Duodenal mucosa (tissue), 2 donors: Measurements from ENCODE around the gene ANGPTL8.

Source experiments
- H3K27ac ChIP-seq: one replicate; pipeline ENCODE4 v1.7.0; 2013; ENCODE audit warnings: low read depth, low read length
- H3K27me3 ChIP-seq, 2 donors: one replicate each; pipeline ENCODE4 v1.7.0; 2013; ENCODE audit warnings: low read length in 2 of 2, control low read depth in 1 of 2; ENCODE audit not compliant: insufficient read depth in 2 of 2, control insufficient read depth in 1 of 2
- H3K36me3 ChIP-seq, 2 donors: one replicate each; pipeline ENCODE4 v1.7.0; 2013; ENCODE audit warnings: low read length in 2 of 2, control low read depth in 1 of 2; ENCODE audit not compliant: insufficient read depth in 2 of 2, control insufficient read depth in 1 of 2
- H3K4me1 ChIP-seq, 2 donors: one replicate each; pipeline ENCODE4 v1.7.0; 2013; ENCODE audit warnings: low read length in 2 of 2, control low read depth in 1 of 2; ENCODE audit not compliant: insufficient read depth in 2 of 2, control insufficient read depth in 1 of 2
- H3K4me3 ChIP-seq, 2 donors: one replicate each; pipeline ENCODE4 v1.7.0; 2013; ENCODE audit warnings: low read length in 2 of 2, low read depth in 1 of 2
- H3K9ac ChIP-seq, 2 donors: one replicate each; pipeline ENCODE4 v1.7.0; 2013; ENCODE audit warnings: low read length in 2 of 2, low read depth in 1 of 2
- H3K9me3 ChIP-seq, 2 donors: one replicate each; pipeline ENCODE4 v1.7.0; 2013; ENCODE audit warnings: low read length in 2 of 2, control low read depth in 1 of 2; ENCODE audit not compliant: control insufficient read depth in 1 of 2

ANGPTL8 gene

DNA sequence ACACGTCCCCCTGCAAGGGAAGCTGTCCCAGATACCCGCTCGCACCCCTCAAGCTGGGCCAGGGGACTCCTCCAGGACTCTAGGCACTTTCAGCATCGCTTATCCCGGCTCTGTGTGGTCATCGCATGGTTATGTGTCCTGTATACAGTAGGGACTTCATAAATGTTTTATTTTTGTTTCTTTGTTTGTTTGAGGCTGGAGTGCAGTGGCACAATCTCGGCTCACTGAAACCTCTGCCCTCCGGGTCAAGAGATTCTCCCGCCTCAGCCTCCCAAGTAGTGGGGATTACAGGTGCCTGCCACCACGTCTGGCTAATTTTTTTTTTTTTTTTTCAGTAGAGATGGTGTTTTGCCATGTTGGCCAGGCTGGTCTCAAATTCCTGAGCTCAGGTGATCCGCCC is 7.5 kb downstream of the ANGPTL8 start:
- Histone ChIP-seq H3K36me3 (peaks cover 6 to 47% of the 10 kb centered on the region in 2 donors), H3K4me1 (peaks cover 0 to 6% of the 10 kb centered on the region in 2 donors), H3K27ac (no peak overlapping the region), H3K4me3 (no peak overlapping the region), H3K27me3 (no peaks in the 10 kb centered on the region), H3K9me3 (no peaks in the 10 kb centered on the region), H3K9ac (no peak overlapping the region)

DNA sequence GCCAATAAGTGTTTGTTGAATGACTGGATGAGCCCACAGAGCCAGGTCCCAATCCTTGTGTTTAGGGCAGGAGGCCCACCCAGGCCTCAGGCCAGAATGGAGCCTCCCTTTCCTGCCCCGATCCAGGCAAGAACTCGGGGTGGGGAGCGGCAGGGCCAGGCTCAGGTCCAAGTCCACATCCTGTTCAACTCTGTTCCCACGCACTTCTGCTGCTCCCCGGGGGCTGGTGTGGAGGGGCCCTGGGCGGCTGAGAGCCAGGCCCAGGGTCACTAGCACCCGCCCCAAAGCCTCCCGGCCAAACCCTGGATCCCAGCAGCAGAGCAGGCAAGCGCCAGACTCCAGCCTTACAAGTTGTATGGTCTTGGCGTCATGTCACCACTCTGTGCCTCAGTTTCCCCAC is 8.0 kb downstream of the ANGPTL8 start:
- no peaks in the 10 kb centered on the region for H3K9me3 ChIP-seq
- H3K36me3 ChIP-seq = peaks cover 6 to 50% of the 10 kb centered on the region in 2 donors
- H3K27ac ChIP-seq = no peak overlapping the region
- H3K27me3 ChIP-seq = no peaks in the 10 kb centered on the region
- no peak overlapping the region for H3K9ac ChIP-seq
- H3K4me3 ChIP-seq = no peak overlapping the region
- H3K4me1 ChIP-seq = peaks cover 0 to 6% of the 10 kb centered on the region in 2 donors

DNA sequence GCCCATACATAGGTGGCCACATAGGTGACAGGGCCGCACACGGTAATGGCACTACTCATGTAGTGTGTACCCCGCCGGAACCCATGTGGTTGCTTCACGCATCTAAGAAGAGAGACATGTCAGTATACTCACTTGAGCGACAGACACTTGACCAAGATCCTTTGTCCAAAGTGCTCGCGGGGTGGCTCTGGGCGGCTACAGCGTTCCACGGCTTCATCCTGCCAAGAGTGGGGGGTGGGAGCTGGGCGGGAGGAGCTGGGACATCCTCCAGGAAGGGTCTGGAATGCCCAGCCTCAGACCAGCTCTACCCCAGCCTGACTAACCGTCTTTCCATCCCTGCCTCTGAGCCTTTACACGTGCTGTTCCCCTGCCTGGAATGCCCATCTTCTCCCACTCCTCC is 8.5 kb downstream of the ANGPTL8 start:
- Histone ChIP-seq H3K9ac (no peak overlapping the region), H3K36me3 (peaks cover 6 to 52% of the 10 kb centered on the region in 2 donors), H3K27me3 (no peaks in the 10 kb centered on the region), H3K9me3 (no peaks in the 10 kb centered on the region), H3K27ac (no peak overlapping the region), H3K4me1 (peaks cover 0 to 6% of the 10 kb centered on the region in 2 donors), H3K4me3 (no peak overlapping the region)

DNA sequence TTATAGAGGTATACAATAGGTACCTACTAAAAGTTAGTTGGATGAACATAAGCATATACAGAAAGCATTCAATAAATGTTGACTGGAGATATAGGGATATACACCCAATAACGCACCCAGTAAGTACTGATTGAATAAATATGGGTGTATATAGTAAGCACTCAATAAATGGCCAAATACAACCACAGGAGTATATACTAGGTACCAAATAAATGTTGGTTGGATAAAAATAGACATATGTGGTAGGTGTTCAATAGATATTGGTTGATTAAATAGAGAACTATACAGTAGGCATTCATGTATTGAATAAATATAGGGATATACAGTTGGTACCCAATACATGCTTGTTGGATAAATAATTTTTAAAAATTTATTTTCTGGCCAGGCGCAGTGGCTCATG is 9.4 kb downstream of the ANGPTL8 start:
- no peak overlapping the region for H3K4me3 ChIP-seq
- no peak overlapping the region for H3K27ac ChIP-seq
- H3K9ac ChIP-seq = no peak overlapping the region
- H3K9me3 ChIP-seq = no peaks in the 10 kb centered on the region
- H3K36me3 ChIP-seq = peaks cover 12 to 51% of the 10 kb centered on the region in 2 donors
- peaks cover 0 to 1% of the 10 kb centered on the region in 2 donors for H3K4me1 ChIP-seq
- no peaks in the 10 kb centered on the region for H3K27me3 ChIP-seq

DNA sequence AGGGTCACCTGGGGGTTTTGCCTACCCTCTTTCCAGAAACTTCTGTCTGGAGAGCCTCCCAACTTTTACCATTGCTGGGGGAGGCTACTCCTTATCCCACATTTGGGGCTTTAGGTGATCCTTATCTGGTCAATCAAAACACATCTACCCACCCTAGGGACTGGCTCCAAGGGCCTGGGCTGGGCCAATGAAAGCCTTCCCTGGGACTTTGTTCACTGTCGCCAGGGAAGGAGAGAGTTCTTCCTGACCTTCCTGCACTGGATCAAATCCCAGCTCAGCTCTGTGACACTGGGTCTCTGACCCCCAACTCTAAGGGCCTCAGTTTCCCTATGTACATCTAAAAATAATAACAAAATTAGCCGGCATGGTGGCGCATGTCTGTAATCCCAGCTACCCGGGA is 11.8 kb downstream of the ANGPTL8 start:
- no peaks in the 10 kb centered on the region for H3K4me1 ChIP-seq

DNA sequence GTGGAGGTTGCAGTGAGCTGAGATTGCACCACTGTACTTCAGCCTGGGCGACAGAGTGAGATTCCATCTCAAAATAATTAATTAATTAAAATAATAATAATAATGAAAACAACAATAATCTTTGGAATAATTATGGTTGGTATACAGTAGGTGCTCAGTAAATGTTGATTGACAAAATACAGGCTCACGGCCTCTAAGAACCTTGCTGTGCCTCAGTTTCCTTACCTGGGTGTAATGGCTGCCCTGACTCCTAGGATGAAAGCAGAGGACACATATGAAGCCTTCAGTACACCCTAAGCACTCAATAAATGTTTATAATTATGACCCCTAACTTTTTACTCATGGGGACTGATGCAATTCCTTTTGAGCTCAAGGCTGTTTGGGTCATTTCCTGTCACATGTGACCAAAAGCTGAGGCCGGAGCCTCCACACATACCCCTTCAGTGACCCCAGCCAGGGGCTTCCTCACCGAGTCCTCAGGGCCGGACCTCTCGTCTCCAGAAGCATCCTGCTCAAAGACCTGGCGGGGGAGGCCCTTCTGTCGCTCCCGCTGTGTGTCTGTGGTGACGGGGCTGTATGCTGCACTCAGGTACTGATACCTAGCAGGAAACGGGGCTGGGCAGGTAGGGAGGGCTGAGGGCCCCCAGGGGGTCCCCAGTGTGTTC is 12.4 kb downstream of the ANGPTL8 start:
- Histone ChIP-seq H3K36me3 (peaks cover 12 to 48% of the 10 kb centered on the region in 2 donors), H3K27ac (no peak overlapping the region)

More for the DNA sequence above, 11.8 kb downstream of the ANGPTL8 start:
- Histone ChIP-seq H3K27me3 (no peaks in the 10 kb centered on the region), H3K9me3 (no peaks in the 10 kb centered on the region), H3K36me3 (peaks cover 12 to 51% of the 10 kb centered on the region in 2 donors), H3K4me3 (no peak overlapping the region), H3K9ac (no peak overlapping the region), H3K27ac (no peak overlapping the region)

DNA sequence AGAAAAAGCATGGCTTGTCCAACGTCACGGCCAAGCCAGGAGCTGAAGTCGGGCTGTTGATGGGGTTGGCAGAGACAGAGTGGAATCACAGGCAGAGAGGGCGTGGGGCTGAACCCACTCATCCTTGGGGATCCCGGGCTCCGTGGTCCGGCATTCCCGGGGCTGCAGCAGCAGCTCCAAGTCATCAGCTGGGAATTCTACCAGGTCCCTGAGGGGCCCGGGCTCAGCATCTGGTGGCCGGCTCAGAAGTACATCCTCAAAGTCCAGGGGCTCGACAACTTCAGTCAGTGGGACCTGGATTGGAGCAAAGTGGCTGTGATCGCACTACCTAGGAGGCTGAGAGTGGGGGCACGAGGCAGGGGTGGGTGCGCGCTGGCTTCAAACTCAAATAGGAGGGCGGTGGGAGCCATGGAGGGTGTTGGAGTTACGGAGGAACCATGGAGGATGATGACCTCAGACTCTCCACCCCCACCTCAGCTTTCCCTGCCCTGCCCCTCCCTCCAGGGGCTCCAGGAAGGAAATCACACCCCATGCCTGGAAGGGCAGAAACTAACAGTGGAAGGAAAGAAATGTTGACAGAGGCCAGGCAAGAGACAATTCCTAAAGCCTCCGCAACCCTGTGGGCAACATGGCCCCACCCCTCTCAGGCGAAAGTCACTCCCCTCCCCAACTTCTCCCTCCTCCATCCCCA is 13.4 kb downstream of the ANGPTL8 start:
- no peak overlapping the region for H3K27ac ChIP-seq
- no peaks in the 10 kb centered on the region for H3K27me3 ChIP-seq
- no peaks in the 10 kb centered on the region for H3K4me1 ChIP-seq
- peaks cover 12 to 40% of the 10 kb centered on the region in 2 donors for H3K36me3 ChIP-seq
- H3K9ac ChIP-seq = no peak overlapping the region
- H3K4me3 ChIP-seq = no peak overlapping the region
- no peaks in the 10 kb centered on the region for H3K9me3 ChIP-seq

More for the DNA sequence above, 12.4 kb downstream of the ANGPTL8 start:
- Histone ChIP-seq H3K4me1 (no peaks in the 10 kb centered on the region), H3K9ac (no peak overlapping the region), H3K9me3 (no peaks in the 10 kb centered on the region), H3K4me3 (no peak overlapping the region), H3K27me3 (no peaks in the 10 kb centered on the region)

DNA sequence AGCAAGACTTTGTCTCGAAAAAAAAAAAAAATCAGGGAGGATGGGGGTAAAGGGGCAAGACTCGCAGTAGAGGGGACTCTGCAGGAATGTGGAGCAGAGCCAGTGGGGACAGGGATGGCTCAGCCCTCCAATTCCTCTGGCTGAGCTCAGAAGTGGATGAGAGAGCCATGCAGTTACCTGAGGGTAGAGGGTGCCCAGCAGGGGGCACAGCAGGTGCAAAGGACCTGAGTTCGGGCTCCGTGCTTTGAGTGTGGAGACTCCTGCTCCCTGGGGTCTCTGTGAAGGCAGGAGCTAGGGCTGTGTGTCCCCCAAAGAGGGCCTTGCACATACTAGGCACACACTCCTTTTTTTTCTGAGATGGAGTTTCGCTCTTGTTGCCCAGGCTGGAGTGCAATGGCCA is 15.2 kb downstream of the ANGPTL8 start:
- H3K4me1 ChIP-seq = no peaks in the 10 kb centered on the region
- no peak overlapping the region for H3K9ac ChIP-seq
- H3K36me3 ChIP-seq = peaks cover 12 to 29% of the 10 kb centered on the region in 2 donors
- no peaks in the 10 kb centered on the region for H3K9me3 ChIP-seq
- H3K4me3 ChIP-seq = no peak overlapping the region
- H3K27me3 ChIP-seq = no peaks in the 10 kb centered on the region
- H3K27ac ChIP-seq = no peak overlapping the region

DNA sequence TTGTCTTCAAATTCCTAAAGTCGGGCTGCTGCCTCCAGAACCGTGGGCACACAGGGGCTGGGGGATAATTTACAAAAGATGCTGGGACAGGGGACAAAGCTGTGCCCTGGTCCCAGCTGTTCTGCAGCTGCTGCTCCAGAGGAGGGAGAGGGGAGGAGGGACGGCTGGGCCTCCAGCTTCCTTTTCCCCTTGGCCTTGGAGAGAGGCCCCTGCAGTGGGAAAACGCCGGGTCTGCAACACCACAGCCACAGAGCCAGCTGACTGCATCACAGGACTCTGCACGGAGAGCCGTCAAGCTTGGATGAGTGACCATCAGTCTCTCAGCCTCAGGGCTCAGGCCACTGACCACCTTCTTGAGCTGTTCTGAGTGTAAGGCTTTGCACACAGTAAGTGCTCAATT is 16.8 kb downstream of the ANGPTL8 start:
- no peaks in the 10 kb centered on the region for H3K4me1 ChIP-seq
- H3K27ac ChIP-seq = no peak overlapping the region
- no peaks in the 10 kb centered on the region for H3K27me3 ChIP-seq
- peaks cover 5 to 17% of the 10 kb centered on the region in 2 donors for H3K36me3 ChIP-seq
- no peaks in the 10 kb centered on the region for H3K9me3 ChIP-seq
- H3K4me3 ChIP-seq = no peak overlapping the region
- H3K9ac ChIP-seq = no peak overlapping the region

DNA sequence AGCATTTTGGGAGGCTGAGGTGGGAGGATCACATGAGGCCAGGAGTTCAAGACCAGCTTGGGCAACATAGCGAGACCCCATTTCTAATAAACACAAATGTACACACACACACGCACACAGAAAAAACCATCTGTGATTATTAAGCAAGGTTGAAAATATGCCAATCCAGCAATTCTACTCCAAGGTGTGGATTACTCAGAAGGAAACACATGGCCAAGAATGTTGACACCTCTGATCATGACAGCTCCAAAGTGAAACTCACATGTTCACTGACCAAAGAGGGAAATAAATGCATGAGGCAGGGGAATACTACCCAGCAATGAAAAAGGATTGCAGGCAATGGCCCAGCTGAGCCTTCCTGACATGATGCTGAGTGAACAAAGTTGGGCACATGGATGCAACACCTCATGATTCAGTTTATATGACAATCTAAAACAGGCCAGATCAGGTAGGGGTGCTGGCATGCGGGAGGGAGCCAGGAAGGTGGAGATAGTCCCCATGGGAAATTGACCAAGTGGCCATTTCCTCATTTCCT is 18.5 kb downstream of the ANGPTL8 start:
- H3K9ac ChIP-seq = no peak overlapping the region
- H3K27me3 ChIP-seq = no peaks in the 10 kb centered on the region
- H3K9me3 ChIP-seq = no peaks in the 10 kb centered on the region
- no peak overlapping the region for H3K4me3 ChIP-seq
- peaks cover 1 to 5% of the 10 kb centered on the region in 2 donors for H3K36me3 ChIP-seq
- no peak overlapping the region for H3K27ac ChIP-seq
- H3K4me1 ChIP-seq = no peaks in the 10 kb centered on the region
